Gastrocnemius medialis (tissue), 4 donors: Measurements from ENCODE around the gene GALM. TPM values are rescaled to one million over a fixed set of nuclear protein-coding genes. Genes with fewer than 3 reads are reported as not detected.
A peak's percentile ranks its signal among the peaks of the same experiment; 100 is the strongest.

Source experiments
- ATAC-seq, 2 donors: fragments of 150-250 bp; one replicate each; pipeline ENCODE4 v1.9.1; 2016
- DNase-seq, 2 donors: peaks; one replicate each; pipeline ENCODE4 v3.0.0-alpha.2; 2019
- H3K27ac ChIP-seq, 4 donors: fragments of 200-600 bp; sonication (generic); 1 replicate in 1 of 4; 2 replicates in 3 of 4; pipeline ENCODE4 v1.5.1; 2016 to 2018; ENCODE audit warnings: mild to moderate bottlenecking in 2 of 4, moderate library complexity in 1 of 4
- H3K27me3 ChIP-seq, 3 donors: fragments of 200-600 bp; sonication (generic) in 2 of 3; 1 replicate in 1 of 3; 2 replicates in 2 of 3; pipeline versions ENCODE4 v1.5.1 to v1.6.0; 2016 to 2019; ENCODE audit warnings: mild to moderate bottlenecking in 1 of 3, moderate library complexity in 1 of 3
- H3K36me3 ChIP-seq, 2 donors: fragments of 200-600 bp; sonication (generic) in 1 of 2; one replicate each; pipeline ENCODE4 v1.5.1; 2017 to 2018
- H3K4me1 ChIP-seq, 2 donors: fragments of 200-600 bp; sonication (generic) in 1 of 2; one replicate each; pipeline ENCODE4 v1.5.1; 2016 to 2017; ENCODE audit warnings: mild to moderate bottlenecking in 2 of 2
- H3K4me3 ChIP-seq, 4 donors: fragments of 200-600 bp; sonication (generic) in 3 of 4; 1 replicate in 1 of 4; 2 replicates in 3 of 4; pipeline ENCODE4 v1.5.1; 2016 to 2019; ENCODE audit warnings: mild to moderate bottlenecking in 2 of 4
- H3K9me3 ChIP-seq, 3 donors: fragments of 200-600 bp; sonication (generic) in 2 of 3; 1 replicate in 1 of 3; 2 replicates in 2 of 3; pipeline ENCODE4 v1.5.1; 2016 to 2019
- CTCF ChIP-seq, 5 experiments: fragments of 450-650 bp in 3 of 5; fragments of 200-600 bp in 2 of 5; sonication (generic) in 2 of 5; IDR thresholded peaks in 4 of 5; conservative IDR thresholded peaks in 1 of 5; 1 replicate in 4 of 5; 2 replicates in 1 of 5; pipeline ENCODE4 v1.5.1; 2016 to 2019; ENCODE audit warnings: antibody characterized with exemption in 5 of 5, mild to moderate bottlenecking in 3 of 5, moderate library complexity in 3 of 5
- POLR2A ChIP-seq, 2 donors: fragments of 450-650 bp; IDR thresholded peaks; one replicate each; pipeline ENCODE4 v1.6.1; 2017; ENCODE audit warnings: antibody characterized with exemption in 2 of 2, mild to moderate bottlenecking in 2 of 2, moderate library complexity in 2 of 2
- in situ Hi-C, 4 donors: fragments of 200-750 bp; cut with MboI; loops; one replicate each; pipeline versions ENCODE4 v1.15.0 to v1.8.0; 2017; ENCODE audit warnings: low sequenced_read_pairs in 4 of 4
- intact Hi-C: fragments of 100-400 bp; cut with DNase I; formaldehyde crosslinking; loops from one replicate; pipeline ENCODE4 v1.15.1; 2023; ENCODE audit warnings: low total_unique reads
- total RNA-seq, 4 donors: library from RNA; depleted of rRNA; stranded (reverse); fragments of >200 nt; gene quantifications; one replicate each; pipeline versions ENCODE4 v1.1.0 to v1.2.3, GENCODE V29; 2016

The GALM gene
- total RNA-seq, 4 donors from 2014 or later, result 5.3 to 16.9 (median 14.9) TPM

GRCh38 chr2:38718601-38719000 is 52.7 kb downstream of the GALM start:
- Histone ChIP-seq H3K27me3 (no peaks in the 10 kb centered on the region), H3K4me1 (peaks cover 29 to 30% of the 10 kb centered on the region in 2 donors), H3K36me3 (peaks cover 0 to 5% of the 10 kb centered on the region in 2 donors), H3K9me3 (no peaks in the 10 kb centered on the region), H3K4me3 (no peak overlapping the region), H3K27ac (no peak overlapping the region)
- intact Hi-C loops (no loop called here), in situ Hi-C loops (no loop called here)
- no peak for DNase-seq
- no peak for TF ChIP-seq CTCF (IDR thresholded peaks at IDR 0.05 in 4 of 5, conservative IDR thresholded peaks at IDR 0.05 in 1 of 5)
- TF ChIP-seq POLR2A (IDR thresholded peaks at IDR 0.05), result no peak
- no peak for ATAC-seq

GRCh38 chr2:38719706-38720105 is 53.8 kb downstream of the GALM start:
- in situ Hi-C loops (no loop called here), intact Hi-C loops (loop anchor here (5.0 to 10.0 kb wide), 3 partner anchors 52 to 405 kb away; partner anchors contain the start of genes GALM and HNRNPLL)
- no peaks in the 10 kb centered on the region for H3K27me3 ChIP-seq
- ATAC-seq (no peak), DNase-seq (no peak)
- peaks cover 29 to 32% of the 10 kb centered on the region in 2 donors for H3K4me1 ChIP-seq
- no peaks in the 10 kb centered on the region for H3K9me3 ChIP-seq
- H3K36me3 ChIP-seq, result peaks cover 0 to 5% of the 10 kb centered on the region in 2 donors
- TF ChIP-seq POLR2A (IDR thresholded peaks at IDR 0.05), result no peak
- TF ChIP-seq CTCF (IDR thresholded peaks at IDR 0.05 in 4 of 5, conservative IDR thresholded peaks at IDR 0.05 in 1 of 5), result no peak
- H3K4me3 ChIP-seq, result no peak overlapping the region
- H3K27ac ChIP-seq, result peak overlapping the region; percentile 76 to 90 (median 88)

- ATAC-seq, result peak; percentile 76 to 91
- peaks cover 0 to 5% of the 10 kb centered on the region in 2 donors for H3K36me3 ChIP-seq
- TF ChIP-seq CTCF (IDR thresholded peaks at IDR 0.05 in 4 of 5, conservative IDR thresholded peaks at IDR 0.05 in 1 of 5) (no peak), POLR2A (IDR thresholded peaks at IDR 0.05) (no peak)
- H3K27me3 ChIP-seq, result no peaks in the 10 kb centered on the region
- peak; percentile 79 to 88 for DNase-seq
- no peak overlapping the region for H3K4me3 ChIP-seq
- H3K9me3 ChIP-seq, result no peaks in the 10 kb centered on the region
- peak overlapping the region; percentile 76 to 90 (median 88) for H3K27ac ChIP-seq
- intact Hi-C loops, result loop anchor here (5.0 to 10.0 kb wide), 3 partner anchors 53 to 406 kb away; partner anchors contain the start of genes GALM and HNRNPLL
- in situ Hi-C loops, result no loop called here
- H3K4me1 ChIP-seq, result peaks cover 29 to 32% of the 10 kb centered on the region in 2 donors
Measured at GRCh38 chr2:38720613-38721241, 54.8 kb downstream of the GALM start.

- in situ Hi-C loops, result no loop called here
Measured at GRCh38 chr2:38722271-38723061, 56.6 kb downstream of the GALM start.

More at GRCh38 chr2:38722271-38723061, 56.6 kb downstream of the GALM start:
- ATAC-seq (peak; percentile 6 to 62), DNase-seq (peak; percentile 18 to 75)
- no peaks in the 10 kb centered on the region for H3K9me3 ChIP-seq
- intact Hi-C loops, result loop anchor here (2.0 to 10.0 kb wide), 6 partner anchors 28 to 408 kb away; partner anchors contain the start of genes ATL2, GALM, HNRNPLL and SRSF7
- no peak overlapping the region for H3K4me3 ChIP-seq
- TF ChIP-seq CTCF (IDR thresholded peaks at IDR 0.05 in 4 of 5, conservative IDR thresholded peaks at IDR 0.05 in 1 of 5), result no peak
- TF ChIP-seq POLR2A (IDR thresholded peaks at IDR 0.05), result no peak
- peaks cover 0 to 5% of the 10 kb centered on the region in 2 donors for H3K36me3 ChIP-seq
- H3K27me3 ChIP-seq, result no peaks in the 10 kb centered on the region
- peaks cover 29 to 32% of the 10 kb centered on the region in 2 donors for H3K4me1 ChIP-seq
- H3K27ac ChIP-seq, result peak overlapping the region; percentile 76 to 90 (median 88)
